Effector CD8-positive, alpha-beta T cell (primary cell): ENCODE results near the gene MIA2.
"Not testable (repeated sequence)": the region's sequence is repeated elsewhere in the genome, so short reads cannot be mapped to it uniquely, and the experiment has no call there.

Experiments used
- DNase-seq: peaks from one replicate; lab custom pipeline; 2025; lab: John Stamatoyannopoulos, UW

Gene MIA2

GRCh38 chr14:39266871-39267607 is 33.3 kb downstream of the MIA2 start:
- DNase-seq = peak; percentile 47

GRCh38 chr14:39267608-39268005 is 33.9 kb downstream of the MIA2 start:
- no peak for DNase-seq

- no peak for DNase-seq
These were observed 34.7 kb downstream of the MIA2 start for GRCh38 chr14:39268393-39268792.

- DNase-seq = no peak
These were observed 39.2 kb downstream of the MIA2 start for GRCh38 chr14:39272918-39273317.

GRCh38 chr14:39275395-39275794 is 41.7 kb downstream of the MIA2 start:
- no peak for DNase-seq

- DNase-seq = no peak
These were observed 42.3 kb downstream of the MIA2 start for GRCh38 chr14:39276005-39276404.

GRCh38 chr14:39276579-39277114 is 42.9 kb downstream of the MIA2 start:
- no peak for DNase-seq

- no peak for DNase-seq
These were observed 45.8 kb downstream of the MIA2 start for GRCh38 chr14:39279515-39279914.

- DNase-seq = not testable (repeated sequence)
These were observed 47.0 kb downstream of the MIA2 start for GRCh38 chr14:39280678-39281077.

- no peak for DNase-seq
These were observed 55.8 kb downstream of the MIA2 start for GRCh38 chr14:39289523-39289922.

- DNase-seq = no peak
These were observed 58.0 kb downstream of the MIA2 start for GRCh38 chr14:39291701-39292100.

GRCh38 chr14:39293629-39294028 is 59.9 kb downstream of the MIA2 start:
- DNase-seq = no peak

GRCh38 chr14:39300389-39300788 is 66.7 kb downstream of the MIA2 start:
- not testable (repeated sequence) for DNase-seq

GRCh38 chr14:39302124-39302810 is 68.6 kb downstream of the MIA2 start:
- no peak for DNase-seq

- no peak for DNase-seq
These were observed 69.4 kb downstream of the MIA2 start for GRCh38 chr14:39303115-39303514.

GRCh38 chr14:39307815-39308214 is 74.1 kb downstream of the MIA2 start:
- DNase-seq = no peak

- DNase-seq = no peak
These were observed 76.3 kb downstream of the MIA2 start for GRCh38 chr14:39310051-39310450.

GRCh38 chr14:39315859-39316444 is 82.2 kb downstream of the MIA2 start:
- no peak for DNase-seq

GRCh38 chr14:39316830-39317553 is 83.3 kb downstream of the MIA2 start:
- no peak for DNase-seq

GRCh38 chr14:39318574-39318973 is 84.9 kb downstream of the MIA2 start:
- DNase-seq = no peak

GRCh38 chr14:39319381-39319780 is 85.7 kb downstream of the MIA2 start:
- no peak for DNase-seq

- DNase-seq = no peak
These were observed 86.6 kb downstream of the MIA2 start for GRCh38 chr14:39320318-39320717.
